ENCODE data around the gene PSMB11. TPM values are rescaled to one million over a fixed set of nuclear protein-coding genes. Genes with fewer than 3 reads are reported as not detected.

The PSMB11 gene
- total RNA-seq, 1 experiment from 2014 or later: not detected

DNA sequence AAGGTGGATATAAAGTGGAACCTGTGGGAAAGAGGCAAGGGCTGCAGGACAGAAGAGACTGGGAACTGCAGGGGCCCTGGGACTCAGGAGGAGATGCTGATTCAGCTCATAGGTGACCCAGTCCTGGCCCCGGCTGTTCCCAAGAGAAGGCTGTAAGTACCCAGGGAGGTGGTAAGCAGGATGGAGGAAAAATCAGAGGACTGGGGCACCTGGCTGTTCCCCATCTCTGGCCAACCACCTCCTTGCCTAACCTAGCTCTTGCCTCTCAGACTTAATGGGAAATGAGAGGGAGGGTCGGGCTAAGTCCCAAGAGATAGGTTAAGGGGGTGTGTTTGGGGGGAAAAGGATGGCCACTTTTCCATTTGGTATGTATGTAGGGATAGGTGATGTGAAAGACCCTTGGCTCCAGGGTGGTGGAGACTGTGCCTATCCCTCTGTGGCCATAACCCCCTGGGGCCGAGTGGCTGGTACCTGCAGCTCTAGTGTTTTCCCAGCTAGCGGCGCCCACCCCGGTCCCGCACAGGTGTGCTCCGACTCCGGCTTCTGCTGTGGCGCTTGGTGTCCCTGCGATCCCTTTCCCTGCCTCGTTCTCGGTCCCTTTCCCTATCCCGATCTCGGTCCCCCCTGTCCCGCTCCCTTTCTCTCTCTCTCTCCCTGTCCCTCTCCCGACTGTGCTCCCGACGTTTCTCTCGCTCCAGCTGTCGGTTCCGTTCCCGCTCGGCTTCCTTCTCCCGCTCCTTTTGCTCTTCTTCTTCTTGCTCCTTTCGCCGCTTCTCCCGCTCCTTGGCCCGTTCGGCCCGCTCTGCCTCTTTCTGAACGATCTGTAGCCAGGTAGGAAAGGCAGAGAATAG, 16.9 kb downstream of the PSMB11 start:
- Histone ChIP-seq H3K36me3 (ENCODE audit: low read depth, low read length) (peaks cover 34% of the 10 kb centered on the region), H3K27me3 (ENCODE audit: low read length) (no peaks in the 10 kb centered on the region), H3K4me1 (ENCODE audit: insufficient read depth, low read length) (peaks cover 29% of the 10 kb centered on the region), H4K20me1 (ENCODE audit: low read length) (no peaks in the 10 kb centered on the region), H3K9me3 (ENCODE audit: low read length) (no peaks in the 10 kb centered on the region), H3K9me2 (replicated peaks; ENCODE audit: low read length) (no peaks in the 10 kb centered on the region), H2AFZ (ENCODE audit: low read length) (no peak overlapping the region), H3K4me2 (ENCODE audit: low read length) (no peak overlapping the region), H3F3A (ENCODE audit: low read length, unreplicated experiment) (peaks cover 15% of the 10 kb centered on the region), H3K9ac (ENCODE audit: low read length) (no peak overlapping the region), H3K4me3 (ENCODE audit: low read length) (no peak overlapping the region), H3K27ac (ENCODE audit: low read length) (no peak overlapping the region), H3K79me2 (ENCODE audit: low read length) (no peaks in the 10 kb centered on the region; the same call in 1 of the 2 replicates)
- no peak for TF ChIP-seq EZH2 (IDR thresholded peaks at IDR 0.05; ENCODE audit: low read length, unreplicated experiment)
- TF ChIP-seq, protein P1, sequence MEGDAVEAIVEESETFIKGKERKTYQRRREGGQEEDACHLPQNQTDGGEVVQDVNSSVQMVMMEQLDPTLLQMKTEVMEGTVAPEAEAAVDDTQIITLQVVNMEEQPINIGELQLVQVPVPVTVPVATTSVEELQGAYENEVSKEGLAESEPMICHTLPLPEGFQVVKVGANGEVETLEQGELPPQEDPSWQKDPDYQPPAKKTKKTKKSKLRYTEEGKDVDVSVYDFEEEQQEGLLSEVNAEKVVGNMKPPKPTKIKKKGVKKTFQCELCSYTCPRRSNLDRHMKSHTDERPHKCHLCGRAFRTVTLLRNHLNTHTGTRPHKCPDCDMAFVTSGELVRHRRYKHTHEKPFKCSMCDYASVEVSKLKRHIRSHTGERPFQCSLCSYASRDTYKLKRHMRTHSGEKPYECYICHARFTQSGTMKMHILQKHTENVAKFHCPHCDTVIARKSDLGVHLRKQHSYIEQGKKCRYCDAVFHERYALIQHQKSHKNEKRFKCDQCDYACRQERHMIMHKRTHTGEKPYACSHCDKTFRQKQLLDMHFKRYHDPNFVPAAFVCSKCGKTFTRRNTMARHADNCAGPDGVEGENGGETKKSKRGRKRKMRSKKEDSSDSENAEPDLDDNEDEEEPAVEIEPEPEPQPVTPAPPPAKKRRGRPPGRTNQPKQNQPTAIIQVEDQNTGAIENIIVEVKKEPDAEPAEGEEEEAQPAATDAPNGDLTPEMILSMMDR (conservative IDR thresholded peaks at IDR 0.05; ENCODE audit: low read depth, low read length): no peak
- CTCF ChIA-PET: interaction anchor here (0.5 to 2.0 kb wide), 7 partner anchors 10 to 85 kb away, joined by 4 to 26 read pairs (median 7); no protein-coding TSS in a partner anchor
- intact Hi-C loops (cut with micrococcal nuclease): loop anchor here (1.0 kb wide), 2 partner anchors 65 to 73 kb away; no protein-coding TSS in a partner anchor
- ATAC-seq (no peak), DNase-seq (no peak)
- POLR2A ChIA-PET (ENCODE audit: unreplicated experiment): no interaction called here
- TSS peak; percentile 81 for BruUV-seq (replicated peaks)

DNA sequence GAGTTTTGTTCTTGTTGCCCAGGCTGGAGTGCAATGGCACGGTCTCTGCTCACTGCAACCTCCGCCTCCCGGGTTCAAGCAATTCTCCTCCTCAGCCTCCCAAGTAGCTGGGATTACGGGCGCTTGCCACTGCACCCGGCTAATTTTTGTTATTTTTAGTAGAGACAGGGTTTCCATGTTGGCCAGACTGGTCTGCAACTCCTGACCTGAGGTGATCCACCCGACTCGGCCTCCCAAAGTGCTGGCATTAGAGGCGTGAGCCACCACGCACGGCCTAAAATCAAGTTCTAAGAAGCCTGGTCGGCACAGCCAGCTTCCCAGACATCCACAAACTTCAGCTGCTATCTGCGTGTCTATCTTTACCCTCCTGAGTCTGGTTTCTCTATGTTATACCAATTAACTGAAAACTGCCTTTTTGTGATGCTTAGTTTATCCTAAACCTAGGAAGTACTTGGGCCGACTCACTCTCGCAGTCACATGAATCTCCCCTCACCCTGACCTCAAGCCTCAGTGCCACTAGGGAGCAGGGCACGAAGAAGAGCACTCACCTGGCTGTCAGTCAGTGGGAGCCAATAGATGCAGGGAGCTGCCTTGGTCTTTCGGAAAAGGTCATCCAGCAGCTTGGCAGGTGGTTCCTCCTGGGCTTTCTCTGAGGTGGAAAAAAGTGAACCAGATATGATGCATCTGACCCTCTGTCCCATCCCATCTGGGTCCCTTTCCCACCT, 18.7 kb downstream of the PSMB11 start:
- H2AFZ ChIP-seq (ENCODE audit: low read length): no peak overlapping the region

More for the DNA sequence above, 18.7 kb downstream of the PSMB11 start:
- Histone ChIP-seq H4K20me1 (ENCODE audit: low read length) (peaks cover 2% of the 10 kb centered on the region; the same call in 1 of the 2 replicates), H3K79me2 (ENCODE audit: low read length) (peaks cover 7% of the 10 kb centered on the region), H3K9me2 (replicated peaks; ENCODE audit: low read length) (no peaks in the 10 kb centered on the region), H3K9me3 (ENCODE audit: low read length) (no peaks in the 10 kb centered on the region), H3K27me3 (ENCODE audit: low read length) (no peaks in the 10 kb centered on the region), H3K4me3 (ENCODE audit: low read length) (no peak overlapping the region), H3K36me3 (ENCODE audit: low read depth, low read length) (peaks cover 48% of the 10 kb centered on the region), H3K9ac (ENCODE audit: low read length) (no peak overlapping the region), H3K27ac (ENCODE audit: low read length) (no peak overlapping the region), H3F3A (ENCODE audit: low read length, unreplicated experiment) (peaks cover 15% of the 10 kb centered on the region), H3K4me2 (ENCODE audit: low read length) (no peak overlapping the region), H3K4me1 (ENCODE audit: insufficient read depth, low read length) (peaks cover 32% of the 10 kb centered on the region)
- BruUV-seq (replicated peaks): no TSS peak
- ChIA-PET POLR2A (ENCODE audit: unreplicated experiment) (no interaction called here), CTCF (no interaction called here)
- DNase-seq: no peak
- intact Hi-C loops (cut with micrococcal nuclease): loop anchor here (5.0 kb wide), 1 partner anchor 503 kb away; no protein-coding TSS in a partner anchor
- ATAC-seq: no peak
- no peak for TF ChIP-seq EZH2phosphoT487 (IDR thresholded peaks at IDR 0.05; ENCODE audit: borderline replicate concordance, low read length)
- TF ChIP-seq, protein P1 (conservative IDR thresholded peaks at IDR 0.05; ENCODE audit: low read depth, low read length): no peak
- no peak for TF ChIP-seq EZH2 (IDR thresholded peaks at IDR 0.05; ENCODE audit: low read length, unreplicated experiment)

All from PC-3 (cell line).